GM04503 (cell line): ENCODE results near the gene WNK1.
"Not testable (repeated sequence)": the region's sequence is repeated elsewhere in the genome, so short reads cannot be mapped to it uniquely, and the experiment has no call there.

ENCODE experiments used
- DNase-seq: peaks from one replicate; pipeline ENCODE4 v3.0.0-alpha.2; 2012; ENCODE audit warnings: low read depth

Gene WNK1

GRCh38 chr12:749751-750270 is 2.6 kb upstream of the WNK1 start:
- no peak for DNase-seq

DNA sequence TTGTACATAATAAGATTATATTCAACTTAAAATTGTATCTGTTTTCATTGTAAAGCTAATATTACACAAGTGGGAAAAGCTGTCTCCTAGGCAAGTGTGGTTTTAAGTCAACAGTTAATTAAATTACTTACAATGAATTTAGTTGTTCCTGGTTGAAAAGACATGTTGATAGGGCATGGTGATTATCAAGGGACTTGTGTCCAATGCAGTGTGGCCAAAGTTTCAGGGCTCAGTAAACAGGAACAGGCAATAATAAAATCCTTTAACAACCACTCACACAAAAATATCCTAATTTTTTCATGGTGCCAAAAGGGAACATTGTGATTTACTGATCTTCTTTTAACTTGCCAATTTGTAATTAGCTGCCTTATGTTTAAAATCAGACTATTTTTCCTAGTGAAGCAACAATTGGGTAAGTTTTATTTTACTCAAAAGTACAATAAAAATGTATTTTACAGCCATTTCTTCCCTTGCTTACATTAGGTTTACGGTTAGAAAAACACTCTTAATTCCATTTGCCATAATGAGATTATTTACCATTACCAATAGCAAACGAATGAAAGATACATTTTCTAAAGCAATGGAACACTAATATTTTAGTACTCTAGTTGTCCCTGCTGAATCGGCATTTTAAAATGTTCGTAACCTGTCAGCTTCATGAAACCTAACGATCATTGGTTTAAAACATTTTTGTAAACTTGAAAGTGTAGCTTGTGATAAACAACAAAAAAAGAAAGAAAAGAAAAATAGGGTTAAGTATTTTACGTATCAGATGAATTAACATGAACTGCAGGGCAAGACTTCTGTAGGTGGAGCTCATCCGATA is 1.8 kb upstream of the WNK1 start:
- no peak for DNase-seq

DNA sequence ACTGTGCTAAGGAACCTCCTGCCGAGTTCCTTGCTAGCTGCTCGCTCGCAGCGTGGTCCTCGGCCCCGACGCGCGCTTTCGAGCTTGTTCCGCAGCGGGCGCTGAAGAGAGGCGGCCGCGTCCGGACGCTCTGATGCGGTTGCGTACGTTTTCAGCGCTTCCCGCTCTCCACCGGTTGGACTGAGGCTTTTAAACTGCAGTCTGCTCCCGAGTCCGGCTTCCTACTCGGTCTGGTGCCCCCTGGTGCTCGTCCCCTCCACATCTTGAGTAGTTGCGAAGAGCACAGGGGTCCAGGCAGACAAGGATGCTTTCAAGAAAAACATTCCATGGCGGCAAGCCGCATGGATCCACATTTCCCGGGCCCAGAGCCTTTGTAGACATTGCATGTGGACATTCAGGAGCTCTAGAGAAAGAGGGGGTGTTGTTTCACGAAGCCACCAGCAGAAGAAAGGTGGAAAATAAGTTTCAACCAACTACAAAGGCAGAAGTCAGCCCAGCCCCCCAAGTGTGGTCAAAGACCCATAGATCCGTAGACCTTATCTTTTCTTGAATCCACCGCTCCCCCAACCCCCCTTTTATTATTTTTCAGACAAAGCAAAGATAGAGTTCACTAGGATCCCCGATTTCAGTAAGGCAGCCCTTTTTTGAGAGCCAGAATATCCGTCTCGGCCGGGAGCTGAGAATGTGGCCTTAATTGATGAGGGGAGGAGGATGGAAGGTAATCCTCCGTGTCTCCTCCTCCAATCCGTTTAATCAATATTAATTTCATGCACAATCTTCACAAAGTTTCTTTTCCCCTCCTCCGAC is 984 bp upstream of the WNK1 start:
- peak; percentile 65 for DNase-seq

DNA sequence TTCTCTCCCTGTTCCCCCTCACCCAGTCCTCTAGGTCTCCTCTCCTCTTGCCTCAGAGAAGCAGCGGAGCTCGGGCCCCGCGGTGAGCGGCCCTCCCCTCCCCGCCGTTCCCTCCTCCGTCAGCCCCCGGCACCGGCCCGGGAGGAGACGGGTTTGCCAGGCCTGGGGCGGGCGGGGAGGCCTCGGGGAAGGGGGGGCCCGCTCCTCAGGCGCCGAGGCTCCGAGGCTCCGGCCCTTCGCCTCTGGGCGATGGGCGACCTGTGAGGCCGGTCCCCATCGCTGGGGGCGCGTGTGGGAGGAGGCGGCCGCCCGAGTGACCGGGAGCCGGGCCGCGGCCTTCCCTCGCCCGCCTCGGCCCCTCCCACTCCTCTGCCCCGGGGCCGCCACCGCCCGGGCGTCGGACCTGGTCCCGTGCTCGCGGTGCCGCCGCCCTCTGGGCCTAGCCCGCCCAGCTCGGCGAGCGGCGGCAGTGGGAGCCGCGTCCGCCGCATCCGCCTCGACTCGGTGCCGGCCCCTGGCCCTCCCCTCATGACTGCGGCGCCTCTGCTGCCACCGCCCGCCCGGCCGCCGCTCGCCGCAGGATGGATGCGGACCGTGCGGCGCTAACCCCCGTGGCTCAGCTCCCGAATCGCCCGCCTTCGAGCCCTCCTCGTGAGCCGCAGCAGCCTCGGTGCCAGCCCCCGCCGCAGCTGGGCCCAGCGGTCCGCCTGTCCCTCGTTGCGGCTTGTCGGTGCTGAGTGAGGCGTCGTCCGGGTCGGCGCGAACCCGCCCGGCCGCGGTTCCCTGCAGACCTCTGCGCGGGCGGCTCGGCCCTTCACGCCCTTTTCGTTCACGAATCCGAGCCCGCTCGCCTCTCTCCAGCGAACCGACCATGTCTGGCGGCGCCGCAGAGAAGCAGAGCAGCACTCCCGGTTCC is 574 bp downstream of the WNK1 start:
- DNase-seq = no peak

DNA sequence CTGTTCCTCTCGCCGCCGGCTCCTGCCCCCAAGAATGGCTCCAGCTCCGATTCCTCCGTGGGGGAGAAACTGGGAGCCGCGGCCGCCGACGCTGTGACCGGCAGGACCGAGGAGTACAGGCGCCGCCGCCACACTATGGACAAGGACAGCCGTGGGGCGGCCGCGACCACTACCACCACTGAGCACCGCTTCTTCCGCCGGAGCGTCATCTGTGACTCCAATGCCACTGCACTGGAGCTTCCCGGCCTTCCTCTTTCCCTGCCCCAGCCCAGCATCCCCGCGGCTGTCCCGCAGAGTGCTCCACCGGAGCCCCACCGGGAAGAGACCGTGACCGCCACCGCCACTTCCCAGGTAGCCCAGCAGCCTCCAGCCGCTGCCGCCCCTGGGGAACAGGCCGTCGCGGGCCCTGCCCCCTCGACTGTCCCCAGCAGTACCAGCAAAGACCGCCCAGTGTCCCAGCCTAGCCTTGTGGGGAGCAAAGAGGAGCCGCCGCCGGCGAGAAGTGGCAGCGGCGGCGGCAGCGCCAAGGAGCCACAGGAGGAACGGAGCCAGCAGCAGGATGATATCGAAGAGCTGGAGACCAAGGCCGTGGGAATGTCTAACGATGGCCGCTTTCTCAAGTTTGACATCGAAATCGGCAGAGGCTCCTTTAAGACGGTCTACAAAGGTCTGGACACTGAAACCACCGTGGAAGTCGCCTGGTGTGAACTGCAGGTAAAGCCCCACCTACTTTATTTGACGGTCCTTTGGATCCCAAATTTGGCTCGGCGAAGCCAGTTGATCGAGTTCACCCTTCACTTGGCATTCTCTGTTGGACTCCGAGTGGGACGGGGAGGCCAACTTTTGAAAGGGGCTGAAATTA is 1.5 kb downstream of the WNK1 start:
- DNase-seq = no peak

GRCh38 chr12:754473-754820 is 2.1 kb downstream of the WNK1 start:
- DNase-seq = no peak

- DNase-seq = no peak
These were observed 2.6 kb downstream of the WNK1 start for GRCh38 chr12:754851-755562.

DNA sequence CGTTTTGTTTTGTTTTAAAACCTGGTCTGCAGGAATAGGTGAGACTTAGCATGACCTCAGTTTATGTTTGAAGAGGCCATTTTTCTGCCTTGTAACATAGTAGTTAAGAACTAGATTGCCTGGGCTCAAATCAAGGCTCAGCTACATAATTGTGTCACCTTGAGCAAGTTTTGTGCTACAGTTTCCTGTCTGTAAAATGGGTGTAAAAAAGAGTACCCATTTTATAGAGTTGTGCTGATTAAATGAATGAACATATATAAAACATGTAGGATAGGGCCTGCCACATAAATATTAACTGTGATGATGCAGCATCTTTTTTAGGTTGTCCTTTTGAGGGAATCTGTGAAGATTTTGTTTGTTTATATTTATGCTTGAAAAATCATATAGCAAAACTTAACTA is 7.2 kb downstream of the WNK1 start:
- DNase-seq = no peak

DNA sequence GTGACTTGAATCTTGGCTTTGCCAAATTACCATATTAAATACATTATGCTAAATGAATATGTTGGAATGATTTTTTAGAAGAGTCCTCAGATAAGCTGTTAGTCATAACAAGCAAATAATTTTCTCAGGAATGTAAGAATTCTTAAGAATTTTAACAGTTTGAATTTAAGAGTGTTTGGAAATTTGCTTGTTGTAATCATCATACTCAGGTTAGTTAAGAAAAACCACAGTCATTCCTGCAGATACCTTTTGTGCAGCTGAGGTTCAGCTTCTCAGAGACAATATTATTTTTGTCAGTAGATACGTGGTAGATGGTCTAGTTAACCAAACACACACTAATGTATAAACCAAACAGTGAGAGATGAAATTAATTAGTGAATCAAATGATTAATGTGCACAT is 8.9 kb downstream of the WNK1 start:
- DNase-seq = no peak

DNA sequence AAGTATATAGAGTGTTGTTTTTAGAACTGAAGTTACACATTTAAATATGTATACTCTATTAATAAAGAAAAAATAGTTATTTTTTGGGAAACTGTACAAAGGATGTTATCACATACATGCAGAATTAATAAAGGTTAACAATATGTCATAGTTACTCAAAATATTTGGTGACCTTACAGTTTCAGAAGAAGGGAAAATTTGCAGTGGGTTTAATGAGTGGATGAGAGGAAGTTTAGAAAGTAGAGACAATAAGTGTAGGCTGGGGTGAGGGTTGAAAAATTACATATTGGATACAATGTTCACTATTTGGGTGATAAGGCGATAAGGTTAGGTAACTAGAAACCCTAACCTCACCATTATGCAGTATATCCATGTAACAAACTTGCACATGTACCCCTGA is 13.5 kb downstream of the WNK1 start:
- no peak for DNase-seq

GRCh38 chr12:768434-768833 is 16.1 kb downstream of the WNK1 start:
- no peak for DNase-seq

- DNase-seq = no peak
These were observed 18.1 kb downstream of the WNK1 start for GRCh38 chr12:770479-770878.

GRCh38 chr12:772056-772697 is 19.8 kb downstream of the WNK1 start:
- DNase-seq = no peak

- no peak for DNase-seq
These were observed 21.8 kb downstream of the WNK1 start for GRCh38 chr12:774051-774614.

DNA sequence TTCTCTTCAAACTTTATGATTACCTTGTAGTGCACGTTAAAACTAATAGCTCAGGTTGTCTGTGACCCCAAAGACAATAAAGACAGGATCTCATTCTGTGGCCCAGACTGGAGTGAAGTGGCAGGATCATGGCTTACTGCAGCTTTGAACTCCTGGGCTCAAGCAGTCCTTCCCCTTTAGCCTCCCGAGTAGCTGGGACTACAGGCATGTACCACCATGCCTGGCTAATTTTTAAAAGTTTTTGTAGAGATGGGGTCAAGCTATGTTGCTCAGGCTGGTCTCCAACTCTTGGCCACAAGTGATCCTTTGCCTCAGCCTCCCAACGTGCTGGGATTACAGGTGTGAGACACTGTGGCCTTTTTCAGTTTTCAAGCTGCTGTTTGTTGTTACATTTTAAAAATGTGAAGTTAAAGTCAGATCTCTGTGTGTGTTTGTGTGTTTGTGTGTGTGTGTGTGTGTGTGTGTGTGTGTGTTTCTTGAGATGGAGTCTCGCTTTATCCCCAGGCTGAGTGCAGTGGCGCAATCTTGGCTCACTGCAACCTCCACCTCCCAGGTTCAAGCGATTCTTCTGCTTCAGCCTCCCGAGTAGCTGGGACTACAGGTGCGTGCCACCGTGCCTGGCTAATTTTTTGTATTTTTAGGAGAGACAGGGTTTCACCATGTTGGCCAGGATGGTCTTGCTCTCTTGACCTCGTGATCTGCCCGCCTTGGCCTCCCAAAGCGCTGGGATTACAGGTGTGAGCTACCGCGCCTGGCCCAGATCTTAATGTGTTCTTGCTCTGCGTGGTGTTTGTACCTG is 23.8 kb downstream of the WNK1 start:
- not testable (repeated sequence) for DNase-seq

DNA sequence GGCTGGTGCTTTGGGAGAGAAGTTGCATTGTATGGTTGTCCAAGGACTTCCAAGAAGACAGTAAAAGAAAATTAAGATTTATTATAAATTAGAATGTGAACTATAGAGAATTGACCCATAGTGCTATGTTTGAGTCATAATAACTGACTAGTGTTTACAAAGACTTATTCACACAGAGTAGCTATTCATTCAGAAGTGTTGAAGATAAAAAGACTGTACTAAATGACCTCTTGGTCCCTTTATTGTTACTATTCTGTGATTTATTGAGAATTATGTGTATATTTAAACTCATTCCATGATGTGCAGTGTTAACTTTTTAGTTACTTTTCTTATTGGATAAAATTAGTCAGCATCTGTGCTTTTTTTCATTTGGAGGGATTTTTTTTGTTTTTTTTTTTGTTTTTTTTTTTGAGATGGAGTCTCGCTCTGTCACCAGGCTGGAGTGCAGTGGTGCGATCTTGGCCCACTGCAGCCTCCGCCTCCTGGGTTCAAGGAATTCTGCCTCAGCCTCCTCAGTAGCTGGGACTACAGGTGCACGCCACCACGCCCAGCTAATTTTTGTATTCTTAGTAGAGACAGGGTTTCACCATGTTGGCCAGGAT is 24.5 kb downstream of the WNK1 start:
- DNase-seq = not testable (repeated sequence)

DNA sequence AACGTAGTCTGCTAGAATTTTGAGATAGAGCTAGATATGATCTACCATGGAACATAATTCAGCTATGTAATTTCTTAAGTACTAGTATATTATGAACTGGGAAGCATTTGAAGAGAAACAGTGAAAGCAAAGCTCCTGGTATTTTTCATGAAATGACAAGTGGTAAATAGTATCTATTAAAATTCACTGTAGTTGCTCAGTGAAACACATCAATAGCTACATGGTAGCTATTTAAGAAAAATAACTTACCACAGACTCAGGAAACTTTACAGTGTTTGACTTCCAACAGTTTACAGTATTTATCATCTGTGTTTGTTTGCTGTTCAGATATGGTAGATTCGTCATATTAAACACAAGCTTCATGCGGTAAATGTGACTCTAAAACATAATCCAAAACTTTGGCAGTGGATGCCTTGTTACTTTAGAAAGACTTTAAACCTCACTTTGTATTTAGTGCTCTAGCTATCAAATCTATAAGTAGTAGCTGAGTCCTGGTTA is 25.2 kb downstream of the WNK1 start:
- no peak for DNase-seq

DNA sequence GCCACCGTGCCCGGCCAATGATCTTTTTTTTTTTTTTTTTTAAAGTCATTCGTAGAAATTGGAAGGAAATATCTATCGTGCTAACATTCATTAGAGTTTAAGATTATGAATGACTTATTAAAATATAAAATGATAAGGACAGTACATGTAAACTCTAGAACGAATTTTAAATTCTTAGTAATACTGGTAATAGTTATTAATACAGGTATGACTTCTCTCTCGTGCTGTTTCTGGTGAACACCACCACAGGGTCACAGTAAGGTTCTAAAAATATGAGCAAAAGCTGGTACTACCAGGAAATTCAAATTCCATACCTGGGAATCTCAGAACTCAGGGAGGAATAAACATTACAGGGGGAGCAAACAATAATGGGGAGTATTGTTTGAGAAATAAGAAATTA is 26.2 kb downstream of the WNK1 start:
- DNase-seq = no peak
